Stimulated activated CD4-positive, alpha-beta T cell treated with anti-CD3 and anti-CD28 coated beads, TNF-alpha, amount 100 ng/mL, for 1 hour (primary cell): Measurements from ENCODE around the gene SH2D7.

Experiments
- DNase-seq, 3 donors: peaks; one replicate each; pipeline ENCODE4 v3.0.0-alpha.2; 2020; ENCODE audit warnings: low read depth in 3 of 3, low spot score in 1 of 3

SH2D7 gene

DNA sequence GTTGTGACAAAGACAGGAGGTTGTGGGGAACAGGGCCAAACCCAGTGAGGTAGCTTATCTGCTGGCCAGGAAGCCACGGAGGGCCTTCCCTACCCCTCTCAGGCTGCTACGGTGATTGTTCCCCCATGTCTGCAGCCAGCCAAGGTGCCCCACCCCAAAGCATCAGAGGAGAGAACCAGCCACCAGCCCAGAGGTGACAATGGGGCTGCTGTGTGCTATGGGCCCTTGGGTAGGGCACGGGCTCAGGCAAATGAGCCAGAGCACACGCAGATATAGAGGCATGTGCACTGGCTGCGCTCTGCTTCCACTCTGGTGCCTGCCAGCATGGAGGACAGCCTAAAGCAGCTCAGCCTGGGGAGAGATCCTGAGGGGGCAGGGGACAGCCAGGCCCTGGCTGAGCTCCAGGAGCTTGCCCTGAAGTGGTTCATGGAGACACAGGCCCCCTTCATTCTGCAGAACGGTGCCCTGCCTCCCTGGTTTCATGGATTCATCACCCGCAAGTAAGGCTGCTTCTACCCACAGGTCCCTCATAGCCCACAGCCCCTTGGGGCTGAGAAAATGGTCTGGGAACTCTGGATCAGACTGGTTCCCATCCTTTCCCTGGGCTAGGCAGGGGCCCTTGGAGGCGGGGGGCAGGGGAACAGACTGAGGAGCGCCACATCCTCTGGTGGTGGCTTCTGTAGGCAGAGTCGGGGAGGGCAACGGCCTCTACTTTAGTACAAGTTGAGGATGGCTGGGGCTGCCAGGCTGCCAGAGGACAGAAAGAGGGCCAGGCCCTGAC lies at the start of gene SH2D7:
Gene SH2D7, plus strand, starts transcription at position 301 of the 781 bp plus-strand sequence. Its CDS starts 24 bp downstream, at position 325.
- no peak for DNase-seq

DNA sequence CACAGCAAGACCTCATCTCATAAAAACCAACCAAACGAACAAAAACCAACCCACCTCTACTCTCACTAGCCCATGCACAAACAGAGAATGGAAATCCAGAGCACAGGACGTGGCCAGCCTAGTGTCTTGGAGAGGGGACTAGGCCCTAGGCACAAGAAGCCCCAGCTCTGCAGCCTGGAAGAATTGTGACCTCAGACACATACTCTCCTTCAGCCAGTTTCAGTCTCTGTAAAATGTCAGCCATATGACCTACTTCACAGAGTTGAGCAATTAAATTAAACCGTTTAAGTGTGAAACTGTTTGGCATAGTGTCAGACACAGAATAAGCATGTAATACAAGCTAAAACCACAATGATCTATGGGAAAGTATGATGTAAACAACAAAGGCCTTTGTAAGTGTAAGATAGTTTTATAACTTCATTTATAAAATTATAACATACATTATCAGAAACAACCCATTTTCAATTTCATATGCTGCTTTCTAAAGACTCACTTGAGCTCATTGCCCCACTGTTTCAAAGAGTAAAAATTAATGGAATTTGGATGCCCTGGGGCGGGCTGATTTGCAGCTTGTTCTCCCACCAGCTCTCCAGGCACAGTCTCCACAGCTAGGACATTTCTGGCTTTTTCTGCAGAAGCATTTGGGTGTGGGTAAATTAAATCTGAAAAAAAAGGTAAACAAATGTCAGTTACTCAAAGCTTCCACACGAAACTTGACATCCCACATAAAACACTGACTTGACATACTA lies 47.8 kb upstream of the SH2D7 start:
- no peak for DNase-seq

DNA sequence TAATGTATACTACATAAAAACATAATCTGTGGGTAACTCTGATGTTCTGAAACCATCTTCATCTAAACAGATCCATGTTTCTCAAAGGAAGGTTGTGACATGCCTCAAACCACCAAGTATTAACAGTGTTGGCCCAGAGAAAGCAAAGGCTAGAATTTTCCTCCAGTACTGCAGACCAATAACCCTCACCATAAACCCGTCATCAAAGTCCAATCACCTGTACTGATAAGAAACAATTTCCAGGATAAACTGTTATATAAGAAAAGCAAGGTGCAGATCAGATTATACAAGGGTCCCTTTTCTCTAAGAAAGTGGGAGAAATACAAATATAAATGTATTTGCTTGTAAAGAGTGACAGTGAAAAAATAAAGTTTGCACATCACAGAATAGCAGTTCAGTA lies 47.2 kb upstream of the SH2D7 start:
- no peak for DNase-seq

DNA sequence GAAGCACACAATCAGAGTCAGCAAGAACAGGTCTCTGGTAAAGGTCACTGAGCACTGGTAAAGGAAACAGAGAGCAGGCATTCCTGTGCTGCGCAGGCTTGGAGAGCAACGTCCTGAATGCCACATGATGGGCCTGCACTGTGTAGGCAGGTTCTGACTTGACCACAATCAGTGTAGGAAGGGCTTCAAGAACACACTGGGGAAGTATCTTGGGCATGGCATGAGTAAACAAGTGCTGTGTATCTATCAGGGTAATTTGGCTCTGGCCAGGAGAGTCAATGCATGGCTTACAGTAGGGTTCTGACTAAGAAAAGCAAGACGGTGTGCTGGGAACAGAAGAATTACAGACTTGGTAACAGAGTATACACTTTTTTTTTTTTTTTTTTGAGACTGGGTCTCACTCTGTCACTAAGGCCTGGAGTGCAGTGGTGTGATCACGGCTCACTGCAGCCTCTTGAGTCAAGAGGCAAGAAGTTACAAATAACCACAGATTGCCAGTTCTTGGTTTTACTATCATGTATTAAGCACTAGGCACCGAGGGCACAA lies 45.5 kb upstream of the SH2D7 start:
- no peak for DNase-seq

DNA sequence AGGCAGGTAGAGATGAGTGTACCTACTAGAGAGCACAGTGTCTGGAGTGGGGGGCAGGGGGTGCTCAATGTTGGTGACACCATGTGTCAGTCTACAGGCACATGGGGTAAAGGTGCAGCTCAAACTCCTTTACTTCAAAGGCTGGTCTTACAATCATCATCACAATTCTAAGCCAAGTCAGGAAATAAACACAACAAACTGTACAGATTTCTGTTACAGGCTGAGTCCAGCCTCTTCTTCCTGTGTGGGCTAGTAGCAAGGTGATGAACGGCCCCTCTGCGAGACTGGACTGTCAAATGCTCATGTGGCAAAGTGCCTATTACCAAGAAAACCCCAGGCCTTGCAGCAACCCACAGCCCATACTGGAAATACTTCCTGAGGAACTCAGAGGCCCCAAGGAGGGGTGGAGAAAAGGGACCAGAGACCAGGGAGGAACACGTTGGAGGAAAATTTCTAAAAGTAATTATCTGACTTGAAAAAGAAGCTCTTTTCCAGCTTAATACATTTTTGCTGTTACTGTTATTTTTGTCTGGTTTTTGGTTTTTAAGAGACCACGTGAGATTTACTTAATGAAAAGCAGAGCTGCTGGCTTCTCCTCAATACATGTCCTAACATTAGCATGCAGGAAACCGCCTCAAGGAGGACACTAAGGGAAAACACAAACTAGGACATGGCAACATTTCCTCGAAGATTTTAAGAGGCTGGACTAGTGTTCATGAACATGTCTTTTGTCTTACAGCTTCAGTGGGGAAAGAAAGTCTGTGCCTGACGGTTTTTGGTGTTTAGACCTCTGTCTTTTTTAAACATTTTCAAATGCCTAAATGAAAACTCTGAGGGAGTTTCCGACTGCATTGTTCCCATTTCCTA lies 44.4 kb upstream of the SH2D7 start:
- DNase-seq = no peak

DNA sequence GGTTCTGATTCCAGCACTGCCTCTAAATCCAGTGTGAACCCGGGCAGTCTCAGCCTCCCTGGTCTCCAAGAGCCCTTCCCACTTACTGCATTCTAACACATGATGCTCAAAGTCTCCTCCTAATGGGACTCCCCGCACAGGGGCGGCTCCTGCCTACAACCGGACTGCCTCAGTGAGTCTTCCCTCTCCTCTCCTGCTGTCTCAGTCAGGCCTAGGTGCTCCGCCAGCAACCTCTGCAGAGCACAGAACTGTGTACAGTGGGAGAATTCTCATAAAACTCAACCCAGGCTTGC lies 43.8 kb upstream of the SH2D7 start:
- no peak for DNase-seq

GRCh38 chr15:78049691-78050440 lies 42.5 kb upstream of the SH2D7 start:
- DNase-seq = no peak

DNA sequence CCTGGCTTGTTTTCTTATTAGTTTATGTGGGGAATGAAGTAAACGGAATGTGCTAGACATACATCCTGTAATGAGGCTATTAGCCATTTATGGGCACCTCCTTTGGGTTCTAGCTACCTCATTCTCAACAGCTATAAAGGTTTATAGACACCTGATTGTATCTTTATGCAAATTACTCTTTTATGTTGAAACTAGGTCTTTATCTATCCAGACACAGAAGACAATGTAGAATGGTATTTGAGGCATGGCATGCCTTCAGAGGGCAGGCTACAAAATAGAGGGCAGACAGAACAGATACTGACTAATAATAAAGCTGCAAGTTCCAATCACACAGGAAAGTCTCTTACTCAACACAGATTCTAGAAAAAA lies 41.9 kb upstream of the SH2D7 start:
- DNase-seq = no peak

DNA sequence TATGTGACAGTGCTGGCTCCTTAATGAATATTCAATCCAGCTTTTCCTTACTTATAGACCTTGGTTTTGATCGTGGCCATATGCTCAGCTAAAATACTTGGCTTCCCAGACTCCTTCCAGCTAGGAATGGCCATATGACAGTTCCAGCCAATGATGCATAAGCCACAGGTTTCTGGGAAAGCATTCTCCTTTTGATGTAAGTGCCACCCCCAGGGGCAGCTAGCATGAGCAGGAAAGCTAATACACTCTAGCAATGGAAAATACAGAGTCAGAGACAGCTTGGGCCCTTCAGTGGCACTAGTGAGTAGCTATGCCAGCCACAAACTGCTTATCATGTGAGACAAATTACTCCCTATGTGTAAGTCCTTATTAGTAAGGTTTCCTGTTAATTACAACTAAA lies 41.5 kb upstream of the SH2D7 start:
- DNase-seq = no peak

DNA sequence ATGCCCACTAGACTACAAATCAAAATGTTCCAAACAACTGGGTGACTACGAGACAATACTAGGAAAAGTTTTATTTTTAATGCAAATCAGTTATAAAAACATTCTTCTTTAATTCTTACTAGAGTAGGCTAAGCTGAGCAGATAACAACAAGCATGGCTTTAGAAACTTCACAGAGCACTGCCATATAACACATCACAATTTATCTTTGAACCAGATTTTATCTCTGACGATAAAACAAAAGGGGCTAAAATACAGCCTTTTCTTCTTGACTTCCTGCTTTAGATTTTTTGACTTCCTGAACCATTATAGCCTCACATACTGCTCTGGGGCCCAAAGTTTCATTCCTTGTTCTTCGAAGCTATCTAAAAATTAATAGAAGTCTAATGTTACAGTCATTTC lies 40.8 kb upstream of the SH2D7 start:
- no peak for DNase-seq

DNA sequence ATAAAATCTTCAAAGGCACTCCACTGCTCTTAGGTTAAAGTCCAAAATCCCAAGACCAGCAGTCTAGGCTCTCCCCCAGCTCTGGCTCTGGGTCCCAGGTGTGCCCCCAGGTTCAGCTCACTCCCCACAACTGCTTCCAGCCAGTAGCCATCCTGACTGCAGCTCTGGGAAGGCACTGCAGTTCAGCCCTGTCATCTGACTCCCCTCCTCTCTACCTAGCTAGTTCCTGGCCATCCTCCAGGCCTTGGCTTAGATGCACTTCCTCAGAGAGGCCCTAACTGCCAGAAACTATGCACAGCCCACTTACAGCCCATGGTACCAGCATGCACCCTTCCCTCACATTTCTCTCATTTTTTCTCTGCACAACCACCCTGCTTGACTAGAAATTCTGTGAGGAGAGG lies 40.4 kb upstream of the SH2D7 start:
- no peak for DNase-seq

DNA sequence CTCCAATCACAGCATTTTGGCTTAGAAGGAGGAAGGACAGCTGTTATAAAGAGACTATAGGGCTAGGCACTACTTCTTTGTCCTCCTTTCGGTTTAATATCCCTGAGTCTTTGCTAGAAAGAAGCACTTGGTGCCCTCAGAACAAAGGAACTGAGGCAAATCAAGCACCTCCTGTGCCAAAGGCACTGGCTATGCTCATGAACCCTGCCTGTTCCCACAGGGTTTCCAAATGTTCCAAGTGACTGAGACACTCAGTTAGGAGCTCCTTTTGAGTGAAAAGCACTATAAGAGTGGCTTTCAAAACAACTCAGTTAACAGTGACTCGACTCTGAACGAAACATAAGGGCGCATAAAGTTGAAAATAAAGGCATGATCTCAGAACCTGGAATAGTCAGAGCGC lies 39.8 kb upstream of the SH2D7 start:
- DNase-seq = no peak

DNA sequence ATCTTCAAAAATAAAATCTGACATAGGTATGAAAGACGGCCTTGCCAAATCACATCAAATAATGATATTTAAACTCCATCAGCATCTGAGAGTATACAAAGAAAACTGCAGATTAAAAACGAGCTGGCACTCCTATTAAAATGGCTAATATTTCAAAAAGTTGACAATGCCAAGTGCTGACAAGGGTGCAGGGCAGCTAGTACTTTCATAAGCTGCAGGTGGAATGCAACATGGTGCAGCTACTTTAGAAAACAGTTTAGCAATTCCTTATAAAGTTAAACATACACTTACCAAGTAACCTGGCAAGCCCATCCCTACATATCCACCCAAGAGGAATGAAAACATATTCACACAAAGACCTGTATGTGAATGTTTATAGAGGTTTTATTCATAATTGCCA lies 37.8 kb upstream of the SH2D7 start:
- DNase-seq = no peak

DNA sequence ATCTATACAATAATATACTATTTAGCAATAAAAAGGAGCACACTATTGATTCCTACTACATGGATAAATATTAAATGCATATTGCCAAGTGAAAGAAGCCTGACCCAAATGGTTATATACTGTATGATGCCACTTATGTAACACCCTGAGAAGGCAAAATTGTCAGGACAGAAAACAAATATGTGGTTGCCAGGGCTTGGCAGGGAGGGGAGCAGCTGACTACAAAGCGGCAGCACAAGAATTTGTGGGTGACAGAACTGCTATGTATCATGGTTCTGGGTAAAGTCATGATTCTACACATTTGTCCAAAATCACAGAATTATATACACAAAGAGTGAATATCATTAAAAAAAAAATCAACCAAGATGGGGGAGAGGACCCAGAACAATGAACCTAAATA lies 37.4 kb upstream of the SH2D7 start:
- DNase-seq = no peak

GRCh38 chr15:78055919-78056713 lies 36.2 kb upstream of the SH2D7 start:
- DNase-seq = no peak

DNA sequence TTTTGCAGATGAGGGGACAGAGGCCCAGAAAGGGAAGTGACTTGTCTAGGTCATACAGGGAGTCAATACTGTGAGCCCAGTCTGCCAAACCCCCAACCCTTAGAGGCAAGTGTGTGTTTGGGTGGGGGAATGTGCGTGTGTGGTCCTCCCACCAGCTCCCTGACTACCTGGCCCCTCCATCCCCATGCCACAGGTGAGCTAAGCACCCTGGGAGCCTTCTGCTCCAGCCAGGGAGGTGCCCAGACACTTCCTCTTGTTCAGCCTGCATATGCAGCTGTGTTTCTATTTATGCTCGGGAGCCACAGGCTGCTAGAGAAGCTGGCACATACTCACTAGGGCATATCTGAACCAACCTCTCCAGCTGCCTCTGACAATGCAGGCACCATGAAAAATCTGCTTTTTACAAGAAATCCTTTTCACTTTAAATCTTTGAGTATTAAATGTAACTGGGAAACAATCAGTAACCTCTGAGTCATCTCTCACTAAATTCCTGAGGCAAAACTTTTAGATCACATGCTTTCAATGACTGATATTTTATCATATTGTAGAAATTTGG lies 35.6 kb upstream of the SH2D7 start:
- DNase-seq = no peak

DNA sequence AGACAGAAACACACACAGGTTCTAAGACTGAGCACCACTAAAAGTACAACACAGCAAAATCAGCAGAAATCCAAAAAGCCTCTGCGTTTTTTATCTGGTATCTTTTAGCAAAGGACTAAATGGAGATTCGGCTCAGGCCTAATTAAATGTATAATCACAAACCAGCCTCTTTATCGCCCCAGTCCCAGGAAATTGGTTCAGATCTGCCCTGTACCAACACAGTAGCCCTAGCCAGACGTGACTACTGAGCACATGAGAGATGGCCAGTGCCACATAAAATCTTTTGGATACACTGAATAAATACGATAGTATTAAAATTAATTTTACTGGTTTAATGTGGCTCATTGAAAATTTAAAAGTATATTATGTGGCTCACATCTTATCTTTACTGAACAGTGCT lies 34.6 kb upstream of the SH2D7 start:
- DNase-seq = no peak

DNA sequence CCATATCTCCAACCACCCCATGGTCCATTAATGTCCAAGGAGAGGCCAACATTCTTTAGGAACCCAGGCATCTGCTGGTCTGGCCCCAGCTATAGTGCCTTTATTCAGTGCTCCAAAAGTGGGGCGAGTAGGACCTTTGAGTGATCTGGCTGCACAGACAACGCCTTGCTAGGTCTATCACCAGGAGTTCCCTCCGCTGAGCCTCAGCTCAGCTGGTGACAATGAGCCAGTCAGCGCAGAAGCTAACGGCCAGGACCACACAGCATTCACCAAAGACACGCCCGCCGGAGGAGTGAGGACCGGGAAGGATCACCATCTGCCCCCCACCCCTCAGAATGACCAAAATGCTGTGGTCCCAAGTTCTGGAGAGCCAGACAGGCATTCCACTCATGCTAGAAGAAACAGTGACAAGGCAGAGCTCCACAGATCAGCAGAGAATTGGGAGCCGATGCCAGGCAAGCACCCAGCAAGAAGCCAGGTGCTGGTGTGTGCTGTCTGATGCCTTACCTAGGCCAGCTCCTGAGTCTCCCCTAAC lies 33.9 kb upstream of the SH2D7 start:
- DNase-seq = no peak

- no peak for DNase-seq
These were observed 33.1 kb upstream of the SH2D7 start for GRCh38 chr15:78059110-78059839.
